Ramos (cell line): ENCODE results near the gene PRKAG2.

Source experiments
- in situ Hi-C: fragments of 300-500 bp; cut with MboI; formaldehyde crosslinking; loops from one replicate; pipeline ENCODE4 v1.14.3; 2022; ENCODE audit warnings: low sequenced_read_pairs; ENCODE audit not compliant: unreplicated experiment

PRKAG2 gene

GRCh38 chr7:151678227-151678604, 198.7 kb downstream of the PRKAG2 start:
- in situ Hi-C loops: no loop called here

GRCh38 chr7:151677581-151678226, 199.2 kb downstream of the PRKAG2 start:
- in situ Hi-C loops: no loop called here

- in situ Hi-C loops: no loop called here
Measured at GRCh38 chr7:151676759-151677158, 200.2 kb downstream of the PRKAG2 start.

- in situ Hi-C loops: no loop called here
Measured at GRCh38 chr7:151675196-151675920, 201.6 kb downstream of the PRKAG2 start.

- in situ Hi-C loops: no loop called here
Measured at GRCh38 chr7:151674161-151674920, 202.6 kb downstream of the PRKAG2 start.

GRCh38 chr7:151673216-151673615, 203.7 kb downstream of the PRKAG2 start:
- in situ Hi-C loops: no loop called here

- in situ Hi-C loops: no loop called here
Measured at GRCh38 chr7:151672716-151673115, 204.2 kb downstream of the PRKAG2 start.

GRCh38 chr7:151671514-151671913, 205.4 kb downstream of the PRKAG2 start:
- in situ Hi-C loops: no loop called here

GRCh38 chr7:151669762-151670161, 207.2 kb downstream of the PRKAG2 start:
- in situ Hi-C loops: no loop called here

GRCh38 chr7:151666886-151667285, 210.0 kb downstream of the PRKAG2 start:
- in situ Hi-C loops: no loop called here

GRCh38 chr7:151665368-151665767, 211.5 kb downstream of the PRKAG2 start:
- in situ Hi-C loops: no loop called here

- in situ Hi-C loops: no loop called here
Measured at GRCh38 chr7:151664268-151664667, 212.6 kb downstream of the PRKAG2 start.

GRCh38 chr7:151663382-151664100, 213.4 kb downstream of the PRKAG2 start:
- in situ Hi-C loops: no loop called here

- in situ Hi-C loops: no loop called here
Measured at GRCh38 chr7:151662251-151662826, 214.6 kb downstream of the PRKAG2 start.

GRCh38 chr7:151661587-151661986, 215.3 kb downstream of the PRKAG2 start:
- in situ Hi-C loops: no loop called here

- in situ Hi-C loops: no loop called here
Measured at GRCh38 chr7:151660141-151660540, 216.8 kb downstream of the PRKAG2 start.

- in situ Hi-C loops: no loop called here
Measured at GRCh38 chr7:151659219-151659618, 217.7 kb downstream of the PRKAG2 start.

- in situ Hi-C loops: no loop called here
Measured at GRCh38 chr7:151658778-151659177, 218.1 kb downstream of the PRKAG2 start.

- in situ Hi-C loops: no loop called here
Measured at GRCh38 chr7:151657173-151657572, 219.7 kb downstream of the PRKAG2 start.

- in situ Hi-C loops: no loop called here
Measured at GRCh38 chr7:151655555-151655954, 221.4 kb downstream of the PRKAG2 start.
